Loucy (cell line): ENCODE data around the gene LTV1.
"Not testable (repeated sequence)": the region's sequence is repeated elsewhere in the genome, so short reads cannot be mapped to it uniquely, and the experiment has no call there.

ENCODE experiments used
- H2AFZ ChIP-seq: fragments of 200-600 bp; sonication (generic); 2 replicates; pipeline ENCODE4 v1.6.0; 2016; ENCODE audit warnings: antibody characterized with exemption, mild to moderate bottlenecking, low read length, moderate library complexity
- H3F3A ChIP-seq: fragments of 200-600 bp; 2 replicates; pipeline ENCODE4 v1.6.0; 2016; ENCODE audit warnings: antibody characterized with exemption, low read depth, mild to moderate bottlenecking
- H3K27me3 ChIP-seq: fragments of 200-600 bp; sonication (generic); 2 replicates; pipeline ENCODE4 v1.6.1; 2014; ENCODE audit warnings: low read length, mild to moderate bottlenecking; ENCODE audit not compliant: insufficient read depth, poor library complexity, severe bottlenecking
- H3K36me3 ChIP-seq: fragments of 200-600 bp; sonication (generic); 2 replicates; pipeline ENCODE4 v1.6.1; 2016; ENCODE audit warnings: low read length; ENCODE audit not compliant: insufficient read depth
- H3K4me1 ChIP-seq: fragments of 200-600 bp; sonication (generic); 2 replicates; pipeline ENCODE4 v1.5.1; 2014; ENCODE audit warnings: low read length, mild to moderate bottlenecking; ENCODE audit not compliant: insufficient read depth, poor library complexity, severe bottlenecking
- H3K4me2 ChIP-seq: fragments of 200-600 bp; sonication (generic); 2 replicates; pipeline ENCODE4 v1.6.0; 2014; ENCODE audit warnings: antibody characterized with exemption, low read length, low read depth, mild to moderate bottlenecking; ENCODE audit not compliant: poor library complexity, severe bottlenecking
- H3K4me3 ChIP-seq: fragments of 200-600 bp; sonication (generic); 2 replicates; pipeline ENCODE4 v1.5.1; 2014; ENCODE audit warnings: low read length, mild to moderate bottlenecking, mixed read lengths; ENCODE audit not compliant: poor library complexity, severe bottlenecking
- H3K79me2 ChIP-seq: fragments of 200-600 bp; sonication (generic); 2 replicates; pipeline ENCODE4 v1.6.1; 2014; ENCODE audit warnings: low read length; ENCODE audit not compliant: insufficient read depth
- H3K9ac ChIP-seq: fragments of 200-600 bp; sonication (generic); 2 replicates; pipeline ENCODE4 v1.6.0; 2014; ENCODE audit warnings: mild to moderate bottlenecking, low read depth, low read length, moderate library complexity; ENCODE audit not compliant: poor library complexity, severe bottlenecking
- H3K9me2 ChIP-seq: fragments of 200-600 bp; sonication (generic); replicated peaks from 2 replicates; pipeline ENCODE4 v1.6.1; 2016; ENCODE audit warnings: low read depth, low read length, mixed read lengths
- H3K9me3 ChIP-seq: fragments of 200-600 bp; sonication (generic); 2 replicates; pipeline ENCODE4 v1.6.1; 2014; ENCODE audit warnings: mild to moderate bottlenecking, antibody characterized with exemption, low read length, low read depth; ENCODE audit not compliant: insufficient read depth
- H4K20me1 ChIP-seq: fragments of 200-600 bp; sonication (generic); 2 replicates; pipeline ENCODE4 v1.6.0; 2014; ENCODE audit warnings: antibody characterized with exemption, low read length, mild to moderate bottlenecking; ENCODE audit not compliant: insufficient read depth, poor library complexity, severe bottlenecking
- EZH2phosphoT487 ChIP-seq: fragments of 200-600 bp; IDR thresholded peaks from 2 replicates; pipeline ENCODE4 v1.6.1; 2018; ENCODE audit warnings: antibody characterized with exemption, mild to moderate bottlenecking, moderate library complexity, borderline replicate concordance
- TF ChIP-seq, protein P1 (sequence below): fragments of 200-600 bp; sonication (generic); conservative IDR thresholded peaks from 2 replicates; pipeline ENCODE4 v1.5.1; 2014; ENCODE audit warnings: mild to moderate bottlenecking, antibody characterized with exemption, low read length

Gene LTV1

DNA sequence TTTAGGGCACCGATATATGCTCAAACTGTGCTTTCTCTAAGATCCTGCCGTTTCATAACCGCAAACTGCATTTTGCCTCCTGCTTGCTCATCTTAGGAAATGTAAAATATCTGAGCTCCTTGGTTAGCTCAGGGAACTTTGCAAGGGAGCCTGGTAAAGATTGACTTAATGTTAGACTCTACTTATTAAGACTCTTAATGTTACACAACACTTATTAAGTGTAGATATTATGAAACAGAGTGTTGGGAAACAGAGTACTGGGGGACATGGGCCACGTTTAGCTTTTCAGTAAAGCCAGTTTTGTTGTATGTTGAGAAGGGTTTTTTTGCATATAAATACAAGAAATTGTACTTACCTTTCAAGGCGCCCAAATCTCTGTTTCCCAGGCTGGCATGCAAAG lies 1.9 kb downstream of the LTV1 start:
- H4K20me1 ChIP-seq: peaks cover 11% of the 10 kb centered on the region
- H3K27me3 ChIP-seq: no peaks in the 10 kb centered on the region
- peak overlapping the region; percentile 92 for H3K9ac ChIP-seq
- H3F3A ChIP-seq: no peaks in the 10 kb centered on the region
- H3K4me1 ChIP-seq: peaks cover 28% of the 10 kb centered on the region
- H3K9me3 ChIP-seq: no peaks in the 10 kb centered on the region
- no peak overlapping the region for H2AFZ ChIP-seq
- peak overlapping the region; percentile 96 for H3K4me2 ChIP-seq
- peak overlapping the region; percentile 90 for H3K4me3 ChIP-seq
- TF ChIP-seq, protein P1, sequence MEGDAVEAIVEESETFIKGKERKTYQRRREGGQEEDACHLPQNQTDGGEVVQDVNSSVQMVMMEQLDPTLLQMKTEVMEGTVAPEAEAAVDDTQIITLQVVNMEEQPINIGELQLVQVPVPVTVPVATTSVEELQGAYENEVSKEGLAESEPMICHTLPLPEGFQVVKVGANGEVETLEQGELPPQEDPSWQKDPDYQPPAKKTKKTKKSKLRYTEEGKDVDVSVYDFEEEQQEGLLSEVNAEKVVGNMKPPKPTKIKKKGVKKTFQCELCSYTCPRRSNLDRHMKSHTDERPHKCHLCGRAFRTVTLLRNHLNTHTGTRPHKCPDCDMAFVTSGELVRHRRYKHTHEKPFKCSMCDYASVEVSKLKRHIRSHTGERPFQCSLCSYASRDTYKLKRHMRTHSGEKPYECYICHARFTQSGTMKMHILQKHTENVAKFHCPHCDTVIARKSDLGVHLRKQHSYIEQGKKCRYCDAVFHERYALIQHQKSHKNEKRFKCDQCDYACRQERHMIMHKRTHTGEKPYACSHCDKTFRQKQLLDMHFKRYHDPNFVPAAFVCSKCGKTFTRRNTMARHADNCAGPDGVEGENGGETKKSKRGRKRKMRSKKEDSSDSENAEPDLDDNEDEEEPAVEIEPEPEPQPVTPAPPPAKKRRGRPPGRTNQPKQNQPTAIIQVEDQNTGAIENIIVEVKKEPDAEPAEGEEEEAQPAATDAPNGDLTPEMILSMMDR: no peak
- no peak for TF ChIP-seq EZH2phosphoT487
- H3K9me2 ChIP-seq: no peaks in the 10 kb centered on the region
- peaks cover 42% of the 10 kb centered on the region for H3K36me3 ChIP-seq
- H3K79me2 ChIP-seq: peaks cover 45% of the 10 kb centered on the region

DNA sequence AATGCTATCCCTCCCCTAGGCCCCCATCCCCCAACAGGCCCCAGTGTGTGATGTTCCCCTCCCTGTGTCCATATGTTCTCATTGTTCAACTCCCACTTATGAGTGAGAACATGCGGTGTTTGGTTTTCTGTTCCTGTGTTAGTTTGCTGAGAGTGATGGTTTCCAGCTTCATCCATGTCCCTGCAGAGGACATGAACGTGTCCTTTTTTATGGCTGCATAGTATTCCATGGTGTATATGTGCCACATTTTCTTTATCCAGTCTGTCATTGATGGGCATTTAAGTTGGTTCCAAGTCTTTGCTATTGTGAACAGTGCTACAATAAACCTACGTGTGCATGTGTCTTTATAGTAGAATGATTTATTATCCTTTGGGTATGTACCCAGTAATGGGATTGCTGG lies 8.6 kb downstream of the LTV1 start:
- H3K4me1 ChIP-seq, H4K20me1 ChIP-seq, H3K27me3 ChIP-seq, H3F3A ChIP-seq, H3K4me3 ChIP-seq, H3K9me2 ChIP-seq, H2AFZ ChIP-seq, H3K9ac ChIP-seq, H3K9me3 ChIP-seq, H3K4me2 ChIP-seq: not testable (repeated sequence)
- H3K36me3 ChIP-seq: peaks cover 71% of the 10 kb centered on the region
- H3K79me2 ChIP-seq: peaks cover 19% of the 10 kb centered on the region

DNA sequence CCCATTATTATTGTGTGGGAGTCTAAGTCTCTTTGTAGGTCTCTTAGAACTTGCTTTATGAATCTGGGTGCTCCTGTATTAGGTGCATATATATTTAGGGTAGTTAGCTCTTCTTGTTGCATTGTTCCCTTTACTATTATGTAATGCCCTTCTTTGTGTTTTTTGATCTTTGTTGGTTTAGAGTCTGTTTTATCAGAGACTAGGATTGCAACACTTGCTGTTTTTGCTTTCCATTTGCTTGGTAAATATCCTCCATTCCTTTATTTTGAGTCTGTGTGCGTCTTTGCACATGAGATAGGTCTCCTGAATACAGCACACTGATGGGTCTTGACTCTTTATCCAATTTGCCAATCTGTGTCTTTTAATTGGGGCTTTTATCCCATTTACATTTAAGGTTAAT lies 11.9 kb downstream of the LTV1 start:
- not testable (repeated sequence) for H2AFZ ChIP-seq, H3K27me3 ChIP-seq, H3K9ac ChIP-seq, H3K4me2 ChIP-seq, H3K9me3 ChIP-seq, H3F3A ChIP-seq, H3K9me2 ChIP-seq, H3K4me3 ChIP-seq, H3K4me1 ChIP-seq, H4K20me1 ChIP-seq
- Histone ChIP-seq H3K36me3 (peaks cover 73% of the 10 kb centered on the region), H3K79me2 (peaks cover 10% of the 10 kb centered on the region; the same call in 1 of the 2 replicates)

DNA sequence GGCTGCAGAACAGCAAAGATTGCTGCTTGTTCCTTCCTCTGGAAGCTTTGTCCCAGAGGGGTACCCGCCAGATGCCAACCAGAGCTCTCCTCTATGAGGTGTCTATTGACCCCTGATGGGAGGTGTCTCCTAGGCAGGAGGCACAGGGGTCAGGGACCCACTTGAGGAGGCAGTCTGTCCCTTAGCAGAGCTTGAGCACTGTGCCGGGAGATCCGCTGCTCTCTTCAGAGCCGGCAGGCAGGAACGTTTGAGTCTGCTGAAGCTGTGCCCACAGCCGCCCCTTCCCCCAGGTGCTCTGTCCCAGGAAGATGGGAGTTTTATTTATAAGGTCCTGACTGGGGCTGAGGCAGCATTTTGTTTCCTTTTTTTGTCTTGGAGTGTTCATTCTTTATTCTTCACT lies 13.6 kb downstream of the LTV1 start:
- H3K9me2 ChIP-seq, H3K9me3 ChIP-seq, H3K4me2 ChIP-seq, H3K4me1 ChIP-seq, H3F3A ChIP-seq, H3K27me3 ChIP-seq, H2AFZ ChIP-seq, H4K20me1 ChIP-seq, H3K9ac ChIP-seq, H3K4me3 ChIP-seq: not testable (repeated sequence)
- peaks cover 10% of the 10 kb centered on the region; the same call in 1 of the 2 replicates for H3K79me2 ChIP-seq
- H3K36me3 ChIP-seq: peaks cover 73% of the 10 kb centered on the region

DNA sequence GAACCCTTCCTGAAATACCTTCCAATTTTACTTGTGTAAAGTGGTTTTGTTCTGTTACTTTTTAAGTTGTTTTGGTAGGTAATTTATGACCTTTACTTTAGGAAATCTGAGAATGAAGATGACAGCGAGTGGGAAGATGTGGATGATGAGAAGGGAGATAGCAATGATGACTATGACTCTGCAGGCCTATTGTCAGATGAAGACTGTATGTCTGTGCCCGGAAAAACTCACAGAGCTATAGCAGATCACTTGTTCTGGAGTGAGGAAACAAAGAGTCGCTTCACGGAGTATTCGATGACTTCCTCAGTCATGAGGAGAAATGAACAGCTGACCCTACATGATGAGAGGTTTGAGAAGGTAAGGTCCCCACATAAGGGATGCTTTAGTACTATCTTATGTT lies 14.5 kb downstream of the LTV1 start:
- no peaks in the 10 kb centered on the region for H3K9me2 ChIP-seq
- H3K4me2 ChIP-seq: no peak overlapping the region
- no peak overlapping the region for H3K4me3 ChIP-seq
- H3K36me3 ChIP-seq: peaks cover 74% of the 10 kb centered on the region
- H2AFZ ChIP-seq: no peak overlapping the region
- H4K20me1 ChIP-seq: no peaks in the 10 kb centered on the region
- H3K9me3 ChIP-seq: no peaks in the 10 kb centered on the region
- H3K4me1 ChIP-seq: no peaks in the 10 kb centered on the region
- H3K9ac ChIP-seq: no peak overlapping the region
- H3F3A ChIP-seq: no peaks in the 10 kb centered on the region
- no peaks in the 10 kb centered on the region for H3K27me3 ChIP-seq
- peaks cover 6% of the 10 kb centered on the region; the same call in 1 of the 2 replicates for H3K79me2 ChIP-seq
- TF ChIP-seq, protein P1: no peak
- TF ChIP-seq EZH2phosphoT487: no peak
